ENCODE measurements around the gene CREB3L2.

The CREB3L2 gene

DNA sequence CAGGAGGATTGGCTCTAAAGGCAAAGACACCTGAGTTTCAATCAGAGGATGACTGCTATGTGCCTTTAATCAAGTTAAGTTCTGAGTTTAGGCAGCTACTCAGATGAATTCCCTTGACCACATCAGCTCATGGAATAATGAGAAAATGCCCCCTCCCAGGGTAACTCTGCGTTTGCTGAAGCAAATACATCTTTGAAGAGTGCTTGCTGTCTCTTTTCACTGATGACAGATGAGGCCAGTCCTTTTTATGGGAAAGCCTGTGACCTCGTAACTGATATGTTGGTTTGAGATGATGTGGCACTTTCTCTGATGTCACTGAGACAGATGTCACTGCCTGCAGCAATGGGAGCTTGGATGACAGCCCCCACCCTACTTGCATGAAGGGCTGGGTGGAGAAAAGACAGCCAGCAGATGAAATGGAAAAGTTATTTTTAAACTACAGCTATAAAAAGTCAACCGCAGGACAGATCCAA is 111.4 kb downstream of the CREB3L2 start:
- DNase-seq: no peak

DNA sequence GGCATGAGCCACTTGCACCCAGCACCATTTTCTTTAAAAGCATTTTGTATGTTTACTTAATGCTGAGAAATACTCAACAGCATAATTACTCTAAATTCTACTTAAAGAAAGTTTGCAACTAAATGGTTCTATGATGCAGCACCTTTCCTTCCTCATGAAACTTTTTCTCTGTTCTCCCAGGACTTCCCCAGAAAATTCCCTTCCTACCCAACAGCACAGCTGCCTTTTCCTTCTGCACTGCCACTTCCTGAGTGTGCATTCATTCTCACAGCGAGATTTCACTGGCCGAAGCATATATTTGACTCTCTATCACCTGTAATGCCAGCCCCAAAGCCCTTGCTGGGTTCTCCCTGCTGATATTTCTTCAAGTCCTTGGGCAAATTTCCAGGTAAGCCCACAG is 113.6 kb downstream of the CREB3L2 start:
- no peak for DNase-seq

DNA sequence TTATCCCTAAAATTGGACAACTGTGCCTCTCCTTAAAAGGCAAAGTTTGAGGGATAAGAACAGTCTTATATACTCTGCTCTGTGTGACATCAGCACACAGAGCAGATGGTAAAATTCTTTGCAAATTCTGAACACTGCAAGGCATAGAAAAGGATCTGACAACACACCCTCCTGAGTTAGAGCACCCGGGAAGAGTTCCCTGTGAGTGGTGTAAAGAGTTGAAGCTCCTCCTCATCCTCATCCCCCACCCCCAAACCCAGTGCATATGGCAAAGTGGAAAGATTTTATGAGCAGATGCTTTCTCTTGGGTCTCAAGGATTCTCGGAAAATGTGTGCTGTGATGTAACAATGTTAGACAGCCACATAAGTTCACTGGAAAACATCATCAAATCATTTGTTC is 115.1 kb downstream of the CREB3L2 start:
- DNase-seq: no peak

DNA sequence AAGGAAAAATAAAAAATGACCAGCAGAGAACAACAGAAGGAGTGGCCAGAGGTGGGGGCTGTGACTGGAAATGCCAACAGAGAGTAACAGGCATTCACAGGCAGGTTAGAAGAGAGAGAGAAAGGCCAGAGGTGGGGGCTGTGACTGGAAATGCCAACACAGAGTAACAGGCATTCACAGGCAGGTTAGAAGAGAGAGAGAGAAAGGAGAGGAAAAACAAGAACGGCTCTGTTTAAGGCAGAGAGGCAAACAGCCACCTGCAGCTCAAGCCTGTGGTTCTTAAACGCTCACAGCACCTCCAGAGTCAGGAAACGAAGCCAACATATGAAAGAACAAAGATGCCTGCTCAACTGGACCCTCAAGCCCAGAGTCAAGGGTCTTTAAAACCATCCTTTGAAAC is 115.6 kb downstream of the CREB3L2 start:
- DNase-seq: no peak

DNA sequence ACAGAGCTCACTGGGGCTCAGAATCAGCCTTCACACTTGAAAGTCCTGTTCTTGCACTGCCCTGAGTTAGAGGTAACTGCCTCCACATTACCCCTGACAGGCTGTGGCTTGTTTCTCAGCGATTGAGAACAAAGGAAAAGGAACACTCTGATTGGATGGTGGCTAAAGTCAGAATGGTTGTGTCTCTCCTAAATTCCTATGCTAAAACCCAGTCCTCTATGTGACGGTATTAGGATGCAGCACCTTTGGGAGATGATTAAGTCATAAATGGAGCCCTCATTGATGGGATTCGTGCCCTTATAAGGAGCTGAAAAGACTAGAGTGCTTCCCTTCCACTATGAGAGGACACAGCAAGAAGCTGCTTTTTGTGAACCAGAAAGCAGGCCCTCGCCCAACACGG is 116.2 kb downstream of the CREB3L2 start:
- no peak for DNase-seq

DNA sequence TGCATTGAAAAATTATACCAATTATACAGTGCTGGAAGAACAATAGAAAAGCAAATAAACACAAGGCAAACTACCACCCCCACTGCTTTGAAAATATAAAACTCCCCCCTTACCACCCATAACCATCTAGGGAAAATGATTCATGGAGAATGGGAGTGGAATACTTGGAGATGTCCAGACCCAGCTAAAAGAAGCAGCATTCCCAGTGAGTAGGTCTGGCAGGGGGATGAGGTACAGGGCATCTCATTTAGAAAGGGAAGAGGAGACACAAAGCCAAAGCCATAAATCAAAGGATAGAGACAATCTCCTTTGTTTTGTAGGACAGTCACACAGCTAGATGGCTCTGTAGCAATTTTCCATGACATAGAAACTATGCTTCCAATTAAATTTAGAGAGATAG is 119.1 kb downstream of the CREB3L2 start:
- DNase-seq: no peak

DNA sequence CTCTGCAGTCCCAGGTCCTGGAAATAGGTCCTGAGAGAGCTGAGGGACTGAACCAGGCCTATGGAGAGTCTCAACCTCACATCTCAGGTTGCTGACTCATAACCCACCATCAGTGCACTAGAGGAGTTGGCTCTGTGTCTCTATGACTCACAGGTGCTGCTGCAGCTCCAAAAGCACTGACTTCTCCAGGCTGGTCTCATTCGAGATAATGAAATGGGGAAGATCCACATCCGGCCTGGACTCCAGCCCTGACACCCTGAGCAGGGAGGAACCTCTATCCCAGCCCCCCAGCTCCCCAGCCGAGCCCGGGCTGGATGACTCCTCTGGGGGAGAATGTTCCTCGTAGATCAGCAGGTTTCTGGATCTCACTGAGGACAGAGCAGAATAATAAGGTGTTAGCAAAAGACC is 119.6 kb downstream of the CREB3L2 start:
- DNase-seq: peak; percentile 67

DNA sequence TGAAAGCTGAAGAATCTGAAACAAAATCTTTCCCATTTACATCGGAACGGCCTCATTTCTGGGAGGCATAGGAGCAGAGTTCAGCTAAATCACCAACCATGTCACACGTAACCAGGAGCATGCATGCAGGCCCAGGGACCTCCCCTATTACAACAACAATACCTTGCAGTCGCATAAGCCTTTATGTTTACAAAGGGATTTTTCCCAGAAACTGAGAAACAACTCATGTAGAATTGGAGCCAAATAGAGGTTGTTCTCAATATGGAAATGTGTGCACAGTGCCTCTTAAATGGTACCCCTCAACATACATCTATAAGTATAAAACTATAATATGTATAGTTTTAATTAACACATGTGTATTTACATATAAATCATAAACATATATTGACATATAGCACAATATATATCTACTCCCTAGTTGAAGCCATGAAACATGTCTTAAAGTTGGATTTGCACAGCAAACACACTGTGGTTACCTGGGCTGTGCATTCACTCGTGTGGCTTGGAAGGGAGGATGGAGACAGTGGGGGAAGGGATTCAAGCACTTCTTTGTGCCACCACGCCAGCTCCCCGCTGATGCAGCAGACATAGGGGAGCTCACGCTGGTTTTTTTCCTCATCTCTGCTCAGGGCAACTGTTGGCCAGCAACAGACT is 120.2 kb downstream of the CREB3L2 start:
- DNase-seq: no peak

DNA sequence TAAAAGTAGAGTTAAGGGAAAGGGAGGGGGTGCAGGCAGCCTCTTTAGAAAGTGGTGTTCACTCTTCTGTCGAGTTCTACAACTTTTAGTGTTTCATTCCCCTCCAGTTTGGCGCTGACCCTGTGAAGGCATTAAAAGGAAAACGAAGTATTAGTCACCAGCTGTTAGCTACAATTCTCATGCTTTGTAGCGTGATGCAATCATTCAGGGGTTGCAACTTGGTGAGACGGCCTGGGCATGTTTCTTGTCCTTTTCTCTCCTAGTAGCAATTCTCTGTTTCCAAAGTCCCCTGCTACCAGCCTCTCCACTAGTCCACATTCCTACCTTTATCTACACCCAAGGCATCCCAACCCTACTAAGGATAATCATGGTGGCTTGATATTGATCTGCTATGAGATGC is 121.5 kb downstream of the CREB3L2 start:
- DNase-seq: no peak

DNA sequence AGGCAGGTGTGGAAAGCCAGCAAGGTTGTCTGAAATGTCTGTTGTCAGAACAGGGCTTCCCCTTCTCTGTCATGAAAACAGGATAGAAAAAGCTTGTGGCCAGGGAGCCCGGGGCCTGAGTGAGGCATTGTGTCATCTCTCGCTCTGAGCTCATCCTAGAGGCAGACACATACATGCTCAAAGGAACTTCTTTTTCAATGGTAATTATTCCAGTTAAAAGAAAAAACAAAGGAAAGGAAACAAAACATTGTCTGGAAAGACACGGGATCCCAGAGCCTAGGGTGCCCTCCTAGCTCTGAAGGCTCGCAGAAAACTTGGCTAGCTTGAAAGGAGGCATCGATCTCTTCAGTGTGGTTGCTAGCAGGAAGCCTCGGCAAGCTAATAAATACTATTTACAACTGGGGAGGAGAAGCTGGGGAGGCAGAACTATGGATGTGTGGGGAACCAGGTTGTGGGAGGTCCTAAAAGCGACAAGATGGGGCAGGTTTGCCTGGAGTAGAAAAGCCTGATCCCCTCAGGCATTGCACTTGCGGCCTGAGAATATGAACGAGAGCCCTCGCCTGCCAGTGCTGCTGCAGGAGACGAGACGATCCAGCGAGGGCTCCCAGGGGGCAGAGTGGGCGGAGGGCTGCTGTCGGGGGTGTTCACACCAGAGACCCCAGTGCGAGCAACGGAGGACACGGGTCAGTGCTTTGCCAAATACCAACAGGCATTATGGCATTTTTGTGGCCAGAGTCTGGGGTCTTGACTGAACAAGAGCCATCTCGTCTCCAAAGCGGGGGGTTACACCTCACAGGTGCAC is 122.3 kb downstream of the CREB3L2 start:
- no peak for DNase-seq

DNA sequence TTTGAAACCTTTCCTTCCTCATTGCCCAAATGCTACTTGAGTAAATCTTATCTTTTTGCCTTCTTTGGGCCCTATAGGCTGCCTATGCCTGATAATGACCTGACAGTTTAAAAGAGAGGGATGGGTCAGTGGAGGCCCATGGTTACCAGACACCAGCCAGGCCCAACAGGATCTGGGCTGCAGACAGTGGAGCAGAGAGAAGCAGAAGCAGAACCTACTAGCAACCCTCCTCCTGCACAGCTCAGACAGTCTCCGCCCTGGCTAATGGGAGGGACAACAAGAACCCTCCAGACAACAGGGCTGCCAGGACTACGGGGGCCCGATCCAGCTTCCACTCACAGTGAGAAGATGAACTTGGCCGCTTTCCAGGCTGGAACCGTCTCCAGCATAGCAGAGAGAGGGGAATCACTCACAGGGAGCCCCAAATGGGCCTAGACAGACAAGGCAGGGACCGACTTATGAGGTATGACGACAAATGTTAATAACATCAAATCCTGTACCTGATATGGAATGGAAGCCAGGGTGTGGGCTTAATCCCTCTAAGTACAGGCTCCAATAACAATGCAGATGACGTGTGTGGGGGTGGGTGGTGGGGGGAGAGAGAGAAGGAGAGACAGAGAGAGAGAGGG is 123.4 kb downstream of the CREB3L2 start:
- DNase-seq: no peak

DNA sequence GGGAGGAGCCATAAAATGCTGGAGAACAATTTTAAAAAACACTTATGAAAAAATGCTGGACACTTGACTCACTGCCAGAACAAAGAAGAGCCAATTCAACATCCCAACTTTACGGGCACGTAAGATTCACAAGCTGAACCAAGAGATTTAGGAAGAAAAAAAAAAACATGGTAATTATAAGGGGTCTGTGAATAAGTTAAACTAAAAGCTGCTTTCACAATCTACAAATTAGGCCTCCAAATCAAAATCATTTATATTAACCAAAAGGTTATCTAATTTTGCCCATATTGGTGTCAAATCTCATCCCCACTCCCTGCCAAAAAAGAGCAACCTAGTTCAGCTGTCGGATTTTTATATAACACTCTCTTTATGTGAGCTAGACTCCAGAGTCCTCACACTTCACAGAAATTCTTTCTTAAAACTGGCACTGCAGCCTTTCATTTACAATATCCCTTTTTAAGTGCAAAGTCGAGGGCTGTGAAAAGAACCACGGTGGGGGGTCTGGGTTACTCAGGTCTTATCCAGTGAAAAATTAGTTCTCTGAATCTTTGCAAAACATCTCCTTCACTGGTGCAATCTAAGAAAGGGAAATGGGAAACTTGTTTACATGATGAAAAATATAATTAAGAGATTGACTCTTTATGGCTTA is 124.7 kb downstream of the CREB3L2 start:
- DNase-seq: no peak

DNA sequence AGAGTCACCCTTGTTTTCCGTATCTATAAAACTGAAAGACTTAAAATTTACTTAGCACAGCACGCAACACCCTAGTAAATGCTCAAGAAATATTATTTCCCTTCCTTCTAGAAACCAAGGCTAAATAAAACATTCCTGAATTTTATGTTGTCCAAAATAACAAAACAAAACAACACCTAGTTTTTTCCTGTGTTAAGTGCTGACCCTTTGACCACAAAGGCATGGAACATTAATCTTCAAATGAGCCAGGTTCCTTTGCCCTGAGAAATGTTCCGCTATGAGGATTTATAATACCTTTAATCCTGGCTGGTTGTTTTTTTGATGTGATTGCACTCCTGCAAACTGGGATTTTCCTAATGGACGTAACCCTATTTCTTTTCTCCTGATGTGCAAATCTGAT is 126.1 kb downstream of the CREB3L2 start:
- no peak for DNase-seq

DNA sequence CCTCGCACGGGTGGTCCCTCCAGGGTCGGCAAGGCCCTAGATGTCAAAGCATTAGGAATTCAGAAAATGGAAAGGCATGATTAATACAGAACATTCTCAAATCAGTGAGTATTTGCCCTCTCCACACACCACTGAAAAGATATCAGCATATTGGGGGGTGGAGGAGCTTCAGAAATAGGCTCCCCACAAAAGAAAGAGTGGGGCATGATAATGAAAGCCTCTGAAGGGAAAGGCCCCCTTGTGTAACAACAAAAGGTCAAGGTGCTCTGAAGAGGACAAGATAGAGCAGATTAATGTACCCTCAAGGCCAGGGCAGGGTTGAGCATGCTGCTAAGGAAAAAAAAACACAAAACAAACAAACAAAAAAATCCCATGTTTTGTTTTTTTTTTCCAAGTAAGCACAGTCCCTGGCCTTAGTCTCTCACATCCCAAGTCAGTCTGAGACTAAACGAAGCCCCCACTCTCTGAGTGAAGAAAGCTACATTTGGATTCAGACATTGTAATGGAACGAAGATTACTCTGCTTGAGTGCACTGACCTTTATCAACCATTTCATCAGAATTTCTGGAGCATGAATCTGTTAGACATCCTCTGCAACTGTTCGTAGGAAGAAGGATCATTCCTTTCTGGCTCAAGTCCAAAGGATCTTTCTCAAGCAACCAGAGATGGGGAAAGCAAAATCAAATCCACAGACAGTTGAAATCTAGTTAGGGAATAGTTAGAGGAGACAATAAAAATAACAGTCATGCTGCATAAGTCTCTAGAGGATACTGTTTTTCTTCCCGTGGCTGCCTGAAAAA is 127.7 kb downstream of the CREB3L2 start:
- DNase-seq: no peak

DNA sequence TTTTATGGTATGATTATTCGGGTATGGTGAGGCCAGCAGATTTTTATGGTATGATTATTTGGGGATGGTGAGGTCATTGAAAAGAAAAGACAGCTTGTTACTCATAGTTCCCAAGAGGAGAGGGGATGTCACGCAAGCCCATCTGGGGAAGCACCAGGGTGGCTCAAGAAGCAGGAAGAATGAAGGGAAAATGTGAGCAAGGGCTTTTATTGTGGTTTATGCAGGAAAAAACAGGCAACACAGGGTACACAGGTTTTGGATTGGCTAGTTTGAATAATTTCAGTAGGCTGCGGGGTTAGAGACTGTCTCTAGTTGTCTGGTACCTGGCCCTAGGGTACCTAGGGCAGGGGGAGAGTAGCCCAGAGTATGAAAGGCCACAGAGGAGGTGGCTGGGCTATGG is 128.4 kb downstream of the CREB3L2 start:
- peak; percentile 9 for DNase-seq

DNA sequence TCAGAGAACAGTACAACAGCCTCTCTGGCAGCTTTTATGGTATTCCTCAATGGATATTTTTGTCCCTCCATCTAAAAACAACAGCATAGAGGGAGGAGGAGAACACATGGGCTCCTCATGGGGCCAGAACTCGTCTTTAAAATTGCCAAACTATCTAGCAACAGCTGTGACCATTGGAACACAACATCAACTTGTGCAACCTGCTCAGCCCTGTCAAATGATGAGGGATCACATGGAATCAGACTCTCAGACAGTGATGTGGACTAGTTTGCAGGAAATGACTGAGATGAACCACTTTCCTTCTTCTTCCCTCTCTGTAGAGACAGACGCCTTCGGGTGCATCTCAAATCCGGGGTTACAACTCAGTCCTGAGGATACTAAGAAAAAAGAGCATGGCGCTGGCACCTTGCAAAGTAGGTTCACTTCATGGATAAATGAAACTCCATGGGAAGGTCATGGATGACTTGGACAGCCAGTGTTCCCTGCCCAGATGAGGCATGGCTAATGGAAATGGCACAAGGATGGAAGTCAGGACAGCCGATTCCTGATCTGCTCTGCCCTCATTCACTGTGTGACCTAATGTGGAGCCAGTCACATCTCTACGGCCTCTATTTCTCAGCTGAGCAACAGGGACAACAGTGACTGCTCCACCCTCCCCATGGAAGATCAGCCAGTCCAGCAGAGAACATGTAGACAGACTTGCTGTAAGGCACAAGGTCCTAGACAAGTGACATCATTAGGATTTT is 130.5 kb downstream of the CREB3L2 start:
- DNase-seq: no peak

DNA sequence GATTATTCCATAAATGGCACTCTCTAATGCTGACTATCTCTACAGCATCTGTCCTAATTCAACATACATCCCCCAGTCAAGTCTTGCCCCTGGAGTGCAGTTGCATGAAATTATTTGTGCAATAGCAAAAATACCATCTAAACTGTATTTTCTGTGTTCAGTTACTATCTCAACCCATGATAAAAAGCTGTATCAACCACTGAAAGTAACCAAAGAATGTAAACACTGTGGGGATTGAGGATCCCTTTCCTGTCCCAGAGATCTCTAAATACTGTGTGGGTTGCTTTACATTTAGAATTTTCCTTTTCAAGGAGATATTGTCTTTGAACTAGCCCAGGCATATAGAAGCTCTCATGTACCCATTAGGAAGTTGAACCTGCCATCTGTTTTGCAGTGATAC is 131.2 kb downstream of the CREB3L2 start:
- no peak for DNase-seq

DNA sequence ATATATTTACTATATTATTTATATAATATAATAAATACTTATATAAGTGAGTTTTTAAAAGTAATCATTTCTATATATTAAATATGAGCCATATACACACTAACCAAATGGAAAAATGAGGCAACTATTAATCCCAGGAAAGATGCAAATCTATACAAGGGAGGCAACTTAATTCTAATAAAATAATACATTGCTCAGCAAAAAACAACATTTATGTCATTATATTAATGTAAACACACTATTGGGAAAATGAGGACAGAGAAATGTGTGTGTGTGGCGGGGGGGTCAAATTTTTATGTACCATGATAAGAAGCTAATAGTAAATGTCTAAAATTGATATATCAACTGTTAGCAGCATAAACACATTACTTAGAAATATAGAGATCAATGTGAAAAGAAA is 131.8 kb downstream of the CREB3L2 start:
- no peak for DNase-seq

DNA sequence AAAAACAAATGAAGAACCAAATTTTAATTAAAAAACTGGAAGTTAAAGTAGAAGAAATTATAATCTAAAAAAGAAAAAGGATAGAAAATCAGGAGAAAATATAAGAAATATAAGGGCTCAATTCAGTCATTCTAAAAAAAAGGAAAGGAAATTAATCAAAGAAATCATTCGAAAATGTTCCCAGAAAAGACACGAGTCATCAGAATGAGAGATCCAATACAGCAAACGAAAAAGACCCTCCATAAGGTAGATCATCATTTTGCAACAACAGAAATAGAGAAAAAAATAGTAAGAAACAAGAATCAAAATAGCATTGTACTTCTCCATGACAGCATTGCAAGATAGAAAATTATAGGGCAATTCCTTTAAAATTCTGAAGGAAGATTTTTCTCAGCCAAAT is 132.6 kb downstream of the CREB3L2 start:
- DNase-seq: no peak

DNA sequence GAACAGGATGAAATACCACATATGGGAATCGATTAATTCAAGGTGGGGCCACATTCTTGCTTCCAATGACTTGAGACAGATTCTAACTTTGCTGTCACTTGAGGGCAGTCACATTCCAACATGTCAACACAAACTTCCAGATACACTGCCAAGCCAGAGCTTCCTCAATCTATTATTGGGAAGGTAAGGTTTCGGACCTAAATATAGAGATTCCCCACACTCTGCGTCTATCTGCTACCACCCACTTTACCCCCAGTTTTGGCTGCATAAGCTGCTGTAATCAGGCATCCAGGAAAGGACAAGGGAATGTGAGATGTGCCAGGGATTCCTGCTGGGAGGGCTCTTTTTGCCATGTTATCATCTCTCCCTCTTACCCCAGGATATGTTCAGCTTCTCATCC is 134.6 kb downstream of the CREB3L2 start:
- DNase-seq: no peak

DNA sequence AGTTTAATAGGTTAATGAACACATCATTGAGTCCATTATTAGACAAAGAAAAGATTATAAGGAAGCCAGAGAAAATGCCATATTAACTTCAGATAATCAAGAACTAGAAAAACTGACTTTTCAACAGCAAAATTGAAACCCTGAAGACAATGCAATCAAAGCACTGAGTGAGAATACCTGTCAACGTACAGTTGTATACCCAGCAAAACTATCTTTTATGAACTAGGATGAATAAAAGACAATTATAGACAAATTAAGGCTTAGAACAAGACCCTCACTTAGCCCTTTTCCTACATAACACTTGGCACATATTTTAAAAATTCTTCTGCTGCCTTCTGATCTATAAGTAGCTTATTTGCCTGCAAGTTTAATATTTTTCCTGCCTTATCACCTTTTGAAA is 136.1 kb downstream of the CREB3L2 start:
- DNase-seq: no peak

DNA sequence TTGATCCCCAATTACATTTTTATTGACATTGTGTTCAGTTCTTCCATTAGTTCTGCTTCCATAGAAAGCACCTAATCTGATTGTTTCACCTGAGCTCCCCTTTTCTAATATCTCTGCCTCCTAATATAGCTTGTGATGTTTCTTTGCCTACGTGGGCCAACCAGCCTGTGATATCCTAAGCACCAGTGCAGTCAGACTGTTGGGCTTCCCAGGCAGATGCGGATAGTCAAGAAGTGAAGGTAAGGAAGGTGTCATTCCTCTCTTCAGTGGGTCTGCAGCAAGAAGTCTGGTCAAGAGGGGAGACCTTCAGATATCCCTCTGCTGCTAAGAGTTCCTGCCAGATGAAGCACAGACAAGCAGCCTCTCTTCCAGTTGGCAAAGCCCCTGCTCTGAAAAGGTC is 138.9 kb downstream of the CREB3L2 start:
- DNase-seq: no peak

All from GOT3 (cell line).